ENCODE results near the gene PATE2.

DNA sequence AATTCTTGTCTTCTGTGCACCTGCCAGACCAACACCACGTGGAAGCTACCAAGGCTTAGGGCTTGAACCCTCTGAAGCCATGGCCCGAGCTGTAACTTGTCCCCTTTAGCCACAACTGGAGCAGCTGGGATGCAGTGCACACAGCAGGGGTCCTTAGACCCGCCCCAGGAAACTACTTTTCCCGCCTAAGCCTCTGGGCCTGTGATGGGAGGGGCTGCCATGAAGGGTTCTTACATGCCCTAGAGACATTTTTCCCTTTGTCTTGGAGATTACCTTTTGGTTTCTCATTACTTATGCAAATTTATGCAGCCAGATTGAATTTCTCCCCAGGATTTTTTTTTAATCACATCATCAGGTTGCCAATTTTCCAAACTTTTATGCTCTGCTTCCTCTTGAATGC lies 19.0 kb upstream of the PATE2 start:
- TF ChIP-seq GATA3 (IDR thresholded peaks at IDR 0.05; ENCODE audit: low read depth, low read length) (no peak), GATA2 (IDR thresholded peaks at IDR 0.05; ENCODE audit: low read depth, low read length) (no peak)
